SK-N-MC (cell line): ENCODE results near the gene MCRS1.

Experiments used
- EZH2 ChIP-seq: fragments of 200-600 bp; sonication (generic); IDR thresholded peaks from one replicate; pipeline ENCODE4 v1.6.1; 2017; ENCODE audit warnings: antibody characterized with exemption
- POLR2AphosphoS5 ChIP-seq: IDR thresholded peaks from 2 replicates; pipeline ENCODE4 v1.6.1; 2012; ENCODE audit warnings: mild to moderate bottlenecking, low read depth, low read length, borderline replicate concordance

DNA sequence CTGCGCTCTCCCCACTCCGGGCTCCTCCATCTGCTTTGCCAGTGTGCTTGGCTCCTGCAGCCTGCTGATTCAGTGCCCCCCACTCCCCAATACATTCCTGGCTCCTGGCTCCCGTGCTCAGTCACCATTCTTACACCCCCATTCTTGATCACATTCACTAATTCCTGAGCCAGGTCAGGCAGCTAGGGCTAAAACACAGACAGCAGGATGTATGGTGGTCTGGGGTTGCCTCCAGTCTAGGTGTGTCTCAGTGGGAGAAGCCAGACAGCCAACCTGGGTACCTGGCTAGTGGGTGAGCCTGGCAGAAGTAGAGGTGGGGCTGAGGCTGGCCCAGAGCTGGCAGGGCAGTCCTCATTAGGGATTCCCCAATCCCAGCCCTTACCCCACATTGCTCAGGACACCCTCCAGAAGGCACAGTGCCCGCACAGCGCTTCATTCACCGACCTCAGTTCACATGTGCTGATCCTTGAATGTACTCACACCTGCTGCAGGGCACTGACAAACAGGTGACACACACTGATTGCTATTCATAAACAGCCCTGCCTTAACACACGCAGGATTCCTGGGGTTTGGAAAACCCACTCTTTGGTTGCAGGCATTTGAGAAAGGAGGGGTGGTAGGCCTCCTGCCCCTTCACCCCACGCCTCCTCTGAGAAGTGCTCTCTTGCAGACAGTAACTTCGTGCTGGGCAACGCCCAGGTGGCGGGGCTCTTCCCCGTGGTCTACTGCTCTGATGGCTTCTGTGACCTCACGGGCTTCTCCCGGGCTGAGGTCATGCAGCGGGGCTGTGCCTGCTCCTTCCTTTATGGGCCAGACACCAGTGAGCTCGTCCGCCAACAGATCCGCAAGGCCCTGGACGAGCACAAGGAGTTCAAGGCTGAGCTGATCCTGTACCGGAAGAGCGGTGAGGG, 27.5 kb downstream of the MCRS1 start:
- TF ChIP-seq EZH2 (no peak), POLR2AphosphoS5 (no peak)
